GM21576 (cell line): ENCODE results near the gene CACNA1C.

Experiments used
- ATAC-seq: cut with Tn5 transposase; IDR thresholded peaks from one replicate; pipeline ENCODE4 v1.9.1; 2021; ENCODE audit warnings: mild to moderate bottlenecking, moderate library complexity; ENCODE audit not compliant: unreplicated experiment

Gene CACNA1C

DNA sequence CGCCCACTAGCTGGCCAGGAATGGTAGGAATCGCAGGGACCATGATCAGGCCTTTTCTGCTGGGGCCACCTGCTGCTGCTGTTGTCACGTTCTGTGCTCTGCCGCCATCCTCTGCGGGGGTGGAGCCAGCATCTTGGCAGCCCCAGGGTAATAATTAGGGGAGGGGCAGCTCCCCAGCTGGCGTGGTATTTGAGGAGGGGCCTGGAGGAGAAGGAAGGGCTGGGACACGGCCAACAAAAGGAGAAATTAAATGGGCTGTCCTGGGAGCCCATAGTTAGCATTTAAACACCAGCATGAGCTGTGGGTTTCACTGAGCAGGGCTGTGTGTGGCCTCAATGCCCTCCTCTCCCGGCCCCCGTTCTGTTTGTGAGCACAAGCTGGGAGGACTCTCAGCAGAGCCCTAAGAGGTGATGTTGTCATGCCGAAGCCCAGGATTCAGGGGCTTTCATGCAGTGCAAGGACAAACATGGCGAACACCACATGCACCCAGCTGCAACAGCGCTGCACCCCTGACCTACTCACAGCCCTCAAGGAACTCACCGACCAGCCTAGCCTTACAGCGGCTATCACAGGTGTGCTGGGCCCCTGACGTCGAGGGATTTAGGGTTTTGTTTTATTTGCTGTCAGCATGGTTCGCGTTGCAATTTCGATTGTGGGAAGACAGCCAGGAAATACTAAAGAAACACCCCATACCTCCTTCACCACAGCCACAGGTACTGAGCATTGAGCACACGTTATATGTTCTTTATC lies 324.3 kb downstream of the CACNA1C start:
- ATAC-seq: no peak

DNA sequence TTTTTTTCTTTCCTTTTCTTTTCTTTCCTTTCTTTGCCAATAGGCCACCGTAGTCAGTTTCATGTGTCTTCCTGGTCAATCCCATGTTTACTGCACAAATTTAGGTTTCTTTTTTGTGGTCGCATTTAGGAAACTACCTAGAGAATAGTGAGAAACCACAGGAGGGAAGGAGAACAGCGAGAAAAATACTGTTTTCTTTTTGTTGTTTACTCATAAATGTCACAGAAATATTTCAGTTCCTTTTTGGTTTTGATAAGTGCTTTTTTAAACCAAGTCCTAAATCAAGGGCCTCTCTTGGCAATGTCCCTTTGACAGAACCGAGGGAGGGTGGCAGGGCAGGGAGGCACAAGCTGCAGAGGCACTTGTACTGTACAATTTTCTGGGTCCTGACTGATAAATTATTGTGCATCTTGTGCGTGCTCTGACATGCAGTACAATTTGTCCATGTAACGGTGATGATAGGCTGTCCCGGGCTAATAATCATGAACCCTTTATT lies 326.1 kb downstream of the CACNA1C start:
- no peak for ATAC-seq

- ATAC-seq: no peak
Observed at GRCh38 chr12:2380946-2381345, 328.2 kb downstream of the CACNA1C start.

DNA sequence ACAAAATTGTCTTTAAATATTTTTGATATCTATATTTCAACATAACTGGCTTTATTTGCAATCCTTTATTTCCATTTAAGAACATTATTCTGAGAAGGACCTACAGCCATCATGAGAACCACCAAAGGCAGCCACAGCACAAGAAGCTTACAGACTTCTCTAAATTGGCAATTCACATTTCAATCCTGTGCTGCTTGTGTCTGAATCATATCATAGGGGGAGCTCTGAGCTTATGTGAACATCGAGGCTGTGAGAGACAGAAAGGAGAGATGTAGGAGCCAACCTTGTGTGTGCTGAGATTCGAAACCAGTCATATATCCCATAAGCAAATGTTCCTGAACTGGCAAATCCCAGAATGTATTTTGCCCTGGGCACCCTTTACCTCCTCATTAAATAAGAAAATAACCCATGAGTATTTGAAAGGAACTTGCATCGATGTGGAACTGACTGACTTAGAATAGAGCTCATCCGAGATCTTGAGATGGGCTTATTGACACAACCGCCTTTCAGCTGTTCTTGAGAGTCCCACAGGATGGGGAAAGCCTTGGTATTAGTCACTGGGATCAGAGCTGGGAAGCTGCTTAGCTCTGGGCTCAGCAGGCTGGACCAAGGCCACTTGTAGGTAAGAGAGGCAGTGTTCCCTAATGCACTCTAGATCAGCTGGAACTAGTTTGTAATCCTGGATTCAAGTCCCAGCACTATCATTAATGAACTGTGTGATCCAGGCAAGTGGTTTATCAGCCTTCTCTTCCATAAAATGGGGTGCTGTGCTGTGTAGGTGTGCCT lies 329.8 kb downstream of the CACNA1C start:
- ATAC-seq: no peak

- no peak for ATAC-seq
Observed at GRCh38 chr12:2383325-2384028, 330.7 kb downstream of the CACNA1C start.

GRCh38 chr12:2384029-2384386 lies 331.2 kb downstream of the CACNA1C start:
- ATAC-seq: no peak

DNA sequence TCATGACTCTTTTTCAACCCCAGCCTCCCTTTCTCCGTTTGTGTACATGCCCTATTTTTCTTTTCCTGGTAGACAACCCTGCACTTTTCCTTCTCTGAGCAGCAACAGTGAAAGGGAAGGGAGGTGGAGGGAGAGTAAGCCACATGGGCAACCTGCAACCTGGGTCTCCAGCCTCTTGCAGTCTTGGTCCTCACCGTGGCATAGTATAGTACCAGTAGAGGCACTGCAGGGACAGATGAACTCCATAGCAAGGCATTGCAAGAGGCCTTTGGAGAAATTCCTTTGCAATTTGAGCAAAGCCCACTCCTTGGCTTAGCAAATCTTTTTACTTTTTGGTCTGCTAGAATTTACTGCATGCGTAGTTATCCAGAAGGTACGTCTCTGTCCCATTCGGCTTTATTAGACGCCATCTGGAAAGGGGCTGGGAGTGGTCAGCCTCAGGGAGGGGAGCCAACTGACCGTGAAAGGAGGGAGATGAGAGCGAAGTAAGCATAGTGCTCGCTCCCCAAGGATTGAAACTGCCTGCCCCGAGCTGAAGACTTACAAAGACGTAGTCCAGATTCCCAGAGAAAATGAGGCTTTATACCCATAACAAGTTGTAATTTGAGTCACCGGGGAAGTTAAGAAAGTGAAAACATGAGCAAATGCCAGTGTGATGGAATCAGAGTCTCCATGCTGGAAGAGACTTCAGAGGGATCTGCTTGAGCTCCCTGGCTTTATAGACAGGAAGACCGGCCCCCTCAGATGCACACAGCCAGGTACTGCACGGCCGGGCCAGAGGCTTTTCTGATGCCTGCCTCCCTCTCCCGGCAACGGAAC lies 332.0 kb downstream of the CACNA1C start:
- no peak for ATAC-seq

GRCh38 chr12:2385529-2385928 lies 332.7 kb downstream of the CACNA1C start:
- ATAC-seq: no peak

GRCh38 chr12:2386566-2386965 lies 333.8 kb downstream of the CACNA1C start:
- no peak for ATAC-seq

DNA sequence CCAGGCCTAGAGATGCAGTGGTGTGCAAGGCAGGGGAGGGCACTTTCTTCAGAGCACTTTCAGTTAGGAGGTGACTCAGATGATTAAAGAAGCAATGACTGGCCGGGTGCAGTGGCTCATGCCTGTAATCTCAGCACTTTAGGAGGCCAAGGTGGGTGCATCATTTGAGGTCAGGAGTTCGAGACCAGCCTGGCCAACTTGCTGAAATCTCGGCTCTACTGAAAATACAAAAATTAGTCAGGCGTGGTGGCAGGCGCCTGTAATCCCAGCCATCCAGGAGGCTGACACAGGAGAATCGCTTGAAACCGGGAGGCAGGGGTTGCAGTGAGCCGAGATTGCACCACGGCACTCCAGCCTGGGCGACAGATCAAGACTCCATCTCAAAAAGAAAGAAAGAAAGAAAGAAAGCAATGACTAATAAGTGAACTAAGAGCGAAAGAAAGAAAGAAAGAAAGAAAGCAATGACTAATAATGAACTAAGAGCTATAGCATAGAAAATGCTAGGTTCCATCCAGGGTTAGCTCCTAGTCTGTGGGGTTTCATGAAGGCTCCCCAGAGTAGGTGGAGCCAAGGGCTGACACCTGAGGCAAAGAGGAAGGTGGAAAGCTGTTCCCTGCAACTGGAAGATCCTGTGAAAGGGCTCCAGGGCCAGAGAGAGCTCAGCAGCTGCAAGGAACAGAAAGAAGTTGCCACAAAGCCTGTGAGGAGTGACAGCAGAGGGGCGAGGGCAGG lies 334.5 kb downstream of the CACNA1C start:
- ATAC-seq: peak; percentile 81

DNA sequence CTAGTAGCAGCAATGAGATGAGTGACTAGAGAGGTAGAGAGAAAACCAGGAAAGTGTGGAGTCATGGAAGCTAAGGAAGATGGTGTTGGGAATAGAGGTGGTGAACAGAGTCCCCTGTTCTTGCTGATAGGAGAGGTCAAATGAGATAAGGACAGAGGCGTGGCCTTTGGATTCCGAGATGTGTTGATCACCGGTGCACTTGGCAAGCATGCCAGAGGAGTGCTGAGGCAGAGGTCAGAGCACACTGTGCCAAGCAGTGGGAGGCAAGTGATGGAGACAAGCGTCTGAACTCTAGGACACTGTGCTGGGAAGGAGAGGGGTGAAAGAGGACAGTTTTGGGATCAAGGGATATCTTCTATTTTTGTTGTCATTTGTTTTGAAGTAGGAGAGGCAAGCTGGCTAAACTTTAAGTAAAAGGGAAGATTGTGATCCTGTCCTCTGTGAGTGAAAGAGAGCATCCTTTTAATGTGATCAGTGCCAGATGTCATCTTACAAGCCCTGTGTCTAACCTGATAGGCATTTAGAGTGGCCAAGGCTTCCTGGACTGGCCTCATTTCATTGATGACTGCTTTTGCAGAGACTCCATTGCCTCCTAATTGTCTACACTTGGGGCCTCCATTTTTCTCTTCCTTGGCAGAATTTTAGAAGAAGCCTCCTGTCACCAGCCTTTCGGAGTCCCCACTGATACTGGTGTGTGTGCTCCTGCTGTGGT lies 336.4 kb downstream of the CACNA1C start:
- no peak for ATAC-seq

DNA sequence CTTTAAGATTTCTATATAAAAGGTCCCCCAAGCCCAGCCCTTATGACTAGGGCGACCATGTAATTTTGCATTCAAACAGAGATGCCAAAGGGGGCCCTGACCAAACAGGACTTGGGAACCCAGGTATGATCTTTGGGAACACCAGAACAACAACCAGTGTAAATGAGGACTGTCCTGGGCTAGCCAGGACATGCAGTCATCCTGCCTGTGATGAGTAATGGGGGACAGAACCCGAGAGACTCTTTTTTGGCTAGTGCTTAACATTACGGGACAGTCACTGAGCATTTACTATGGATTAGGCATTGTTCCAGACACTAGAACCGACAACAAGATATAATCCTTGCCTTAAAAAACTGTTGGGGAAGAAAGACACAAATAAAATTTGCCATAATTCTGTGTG lies 337.3 kb downstream of the CACNA1C start:
- ATAC-seq: no peak

GRCh38 chr12:2390850-2391390 lies 338.1 kb downstream of the CACNA1C start:
- no peak for ATAC-seq

DNA sequence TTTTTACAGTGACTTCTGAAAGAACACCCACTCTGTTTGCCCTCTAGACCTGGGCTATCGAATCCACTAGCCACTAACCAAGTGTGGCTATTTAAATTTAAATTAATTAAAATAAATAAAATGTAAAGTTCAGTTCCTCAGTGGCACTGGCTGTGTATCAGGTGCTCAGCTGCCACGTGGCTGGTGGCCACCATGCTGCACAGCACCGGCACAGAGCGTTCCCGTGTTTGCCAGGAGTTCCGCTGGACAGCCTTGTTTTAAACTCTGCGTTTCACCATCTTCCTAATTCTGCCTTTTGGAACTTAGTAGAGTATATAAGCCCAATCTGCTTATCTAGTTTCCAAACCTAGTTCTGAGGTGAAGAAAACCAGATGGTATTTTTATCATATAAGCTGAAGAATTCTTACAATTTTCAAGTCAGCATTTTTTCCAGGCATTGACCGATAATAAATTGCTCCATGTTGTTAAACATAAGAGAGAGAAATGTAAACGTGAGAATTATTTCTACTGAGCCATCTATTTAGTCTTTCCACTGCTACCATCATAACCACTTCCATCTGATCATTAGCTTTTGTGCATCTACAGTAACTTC lies 339.0 kb downstream of the CACNA1C start:
- ATAC-seq: no peak

- no peak for ATAC-seq
Observed at GRCh38 chr12:2393016-2393415, 340.2 kb downstream of the CACNA1C start.

- no peak for ATAC-seq
Observed at GRCh38 chr12:2393996-2394395, 341.2 kb downstream of the CACNA1C start.

- ATAC-seq: no peak
Observed at GRCh38 chr12:2395354-2395977, 342.7 kb downstream of the CACNA1C start.

GRCh38 chr12:2396448-2396871 lies 343.7 kb downstream of the CACNA1C start:
- ATAC-seq: no peak
